IMR-90 (cell line): ENCODE data around the gene GARNL3. TPM values are rescaled to one million over a fixed set of nuclear protein-coding genes. Genes with fewer than 3 reads are reported as not detected.

ENCODE experiments used
- ATAC-seq: fragments of 200-7000 bp; cut with Tn5 transposase; 2 replicates; pipeline ENCODE4 v1.9.1; 2020; ENCODE audit warnings: low read depth, mild to moderate bottlenecking, moderate library complexity
- BruUV-seq: library from RNA; stranded (reverse); fragments of 400-500 nt; replicated peaks from 2 replicates; lab custom pipeline; 2021; lab: Mats Ljungman, UMichigan
- CTCF ChIA-PET: fragments of 300-600 bp; formaldehyde crosslinking; extraction: SDS; loops from one replicate; lab custom pipeline; 2021; ENCODE audit warnings: antibody characterized with exemption; lab: Yijun Ruan, JAX
- POLR2A ChIA-PET: fragments of 300-600 bp; sonication (Branson Sonifier 250); formaldehyde crosslinking; loops from one replicate; lab custom pipeline; 2022; ENCODE audit warnings: antibody characterized with exemption; ENCODE audit not compliant: unreplicated experiment; lab: Charles Lee
- DNase-seq: peaks from one replicate; pipeline ENCODE4 v3.0.0; 2013
- H2AFZ ChIP-seq: replicated peaks from 2 replicates; pipeline ENCODE3; 2013; ENCODE audit warnings: low read length, mild to moderate bottlenecking; ENCODE audit not compliant: poor library complexity
- H2AK5ac ChIP-seq: 2 replicates; pipeline ENCODE4 v1.6.1; 2013; ENCODE audit warnings: low read depth, low read length, inconsistent platforms
- H2AK9ac ChIP-seq: replicated peaks from 2 replicates; pipeline ENCODE3; 2013; ENCODE audit warnings: mild to moderate bottlenecking, low read depth, low read length, moderate library complexity; ENCODE audit not compliant: poor library complexity
- H2BK120ac ChIP-seq: 2 replicates; pipeline ENCODE4 v1.6.1; 2013; ENCODE audit warnings: low read depth, low read length, inconsistent platforms
- H2BK15ac ChIP-seq: 3 replicates; pipeline ENCODE4 v1.6.1; 2013; ENCODE audit warnings: low read depth, low read length, inconsistent platforms
- H2BK20ac ChIP-seq: 2 replicates; pipeline ENCODE4 v1.6.1; 2013; ENCODE audit warnings: low read depth, mild to moderate bottlenecking, inconsistent platforms, low read length, moderate library complexity
- H2BK5ac ChIP-seq: 2 replicates; pipeline ENCODE4 v1.6.1; 2013; ENCODE audit warnings: mild to moderate bottlenecking, low read depth, low read length, inconsistent platforms; ENCODE audit not compliant: poor library complexity, severe bottlenecking
- H3K14ac ChIP-seq: replicated peaks from 2 replicates; pipeline ENCODE4 v1.6.1; 2013; ENCODE audit warnings: low read depth, low read length, inconsistent platforms
- H3K18ac ChIP-seq: 2 replicates; pipeline ENCODE4 v1.6.1; 2013; ENCODE audit warnings: low read depth, low read length, control low read depth
- H3K23ac ChIP-seq: 2 replicates; pipeline ENCODE4 v1.6.1; 2013; ENCODE audit warnings: low read depth, low read length, inconsistent platforms
- H3K27ac ChIP-seq: 2 replicates; pipeline ENCODE4 v1.5.1; 2013; ENCODE audit warnings: mild to moderate bottlenecking, control low read depth, low read length; ENCODE audit not compliant: insufficient read depth
- H3K27me3 ChIP-seq: 2 replicates; pipeline ENCODE4 v1.6.1; 2013; ENCODE audit warnings: low read length; ENCODE audit not compliant: control insufficient read depth, insufficient read depth
- H3K36me3 ChIP-seq: 2 replicates; pipeline ENCODE4 v1.6.1; 2013; ENCODE audit warnings: low read length, mixed read lengths; ENCODE audit not compliant: control insufficient read depth, insufficient read depth
- H3K4ac ChIP-seq: 2 replicates; pipeline ENCODE4 v1.6.1; 2013; ENCODE audit warnings: low read depth, low read length, inconsistent platforms
- H3K4me1 ChIP-seq: 2 replicates; pipeline ENCODE4 v1.6.1; 2013; ENCODE audit warnings: low read length, mixed read lengths; ENCODE audit not compliant: control insufficient read depth, insufficient read depth
- H3K4me2 ChIP-seq: 2 replicates; pipeline ENCODE4 v1.6.1; 2013; ENCODE audit warnings: low read depth, mild to moderate bottlenecking, control low read depth, low read length, moderate library complexity
- H3K4me3 ChIP-seq: 2 replicates; pipeline ENCODE4 v1.5.1; 2013; ENCODE audit warnings: low read depth, mild to moderate bottlenecking, control low read depth, low read length, moderate library complexity; ENCODE audit not compliant: insufficient read depth
- H3K56ac ChIP-seq: 2 replicates; pipeline ENCODE4 v1.6.1; 2013; ENCODE audit warnings: low read length, inconsistent platforms; ENCODE audit not compliant: insufficient read depth; ENCODE audit errors: extremely low read depth
- H3K79me1 ChIP-seq, 2 experiments: 2 replicates each; pipeline ENCODE4 v1.6.1; 2013; ENCODE audit warnings: low read length in 2 of 2, inconsistent platforms in 1 of 2, low read depth in 1 of 2
- H3K9ac ChIP-seq: 2 replicates; pipeline ENCODE4 v1.6.1; 2013; ENCODE audit warnings: low read depth, low read length, control low read depth
- H3K9me1 ChIP-seq: 2 replicates; pipeline ENCODE4 v1.6.1; 2013; ENCODE audit warnings: low read length, inconsistent platforms; ENCODE audit not compliant: insufficient read depth
- H3K9me3 ChIP-seq: 2 replicates; pipeline ENCODE4 v1.6.1; 2013; ENCODE audit warnings: low read length; ENCODE audit not compliant: control insufficient read depth, insufficient read depth
- H4K20me1 ChIP-seq: 2 replicates; pipeline ENCODE4 v1.6.1; 2013; ENCODE audit warnings: low read length, inconsistent platforms; ENCODE audit not compliant: insufficient read depth
- H4K5ac ChIP-seq: 2 replicates; pipeline ENCODE4 v1.6.1; 2013; ENCODE audit warnings: mild to moderate bottlenecking, low read depth, low read length, control low read depth
- H4K8ac ChIP-seq, 2 experiments: 2 replicates each; pipeline ENCODE4 v1.6.1; 2013; ENCODE audit warnings: low read depth in 2 of 2, low read length in 2 of 2, control low read depth in 1 of 2, inconsistent platforms in 1 of 2
- H4K91ac ChIP-seq: 2 replicates; pipeline ENCODE4 v1.6.1; 2013; ENCODE audit warnings: low read depth, low read length, inconsistent platforms; ENCODE audit not compliant: insufficient read depth
- BHLHE40 ChIP-seq: fragments of 150-350 bp; IDR thresholded peaks from 2 replicates; pipeline ENCODE4 v1.6.1; 2016; ENCODE audit warnings: mild to moderate bottlenecking, low read depth, low read length
- CEBPB ChIP-seq: IDR thresholded peaks from 2 replicates; pipeline ENCODE4 v1.6.1; 2012; ENCODE audit warnings: low read depth, low read length, improper control_type of control experiment
- CHD1 ChIP-seq: IDR thresholded peaks from 2 replicates; pipeline ENCODE4 v1.6.1; 2012; ENCODE audit warnings: low read depth, low read length, improper control_type of control experiment
- ELK1 ChIP-seq: fragments of 150-350 bp; IDR thresholded peaks from 2 replicates; pipeline ENCODE4 v1.6.1; 2016; ENCODE audit warnings: low read depth, mild to moderate bottlenecking, low read length, moderate library complexity, borderline replicate concordance
- FOS ChIP-seq: fragments of 150-350 bp; IDR thresholded peaks from 2 replicates; pipeline ENCODE4 v1.6.1; 2016; ENCODE audit warnings: low read depth, low read length
- MAFK ChIP-seq: IDR thresholded peaks from 2 replicates; pipeline ENCODE4 v1.6.1; 2012; ENCODE audit warnings: low read depth, low read length, improper control_type of control experiment
- MXI1 ChIP-seq: IDR thresholded peaks from 2 replicates; pipeline ENCODE4 v1.6.1; 2012; ENCODE audit warnings: low read depth, mild to moderate bottlenecking, low read length, moderate library complexity, borderline replicate concordance
- NFE2L2 ChIP-seq: fragments of 150-350 bp; IDR thresholded peaks from 2 replicates; pipeline ENCODE4 v1.6.1; 2016; ENCODE audit warnings: low read depth, mild to moderate bottlenecking, low read length
- POLR2A ChIP-seq: IDR thresholded peaks from 2 replicates; pipeline ENCODE4 v1.6.1; 2012; ENCODE audit warnings: mild to moderate bottlenecking, low read depth, low read length
- RAD21 ChIP-seq: IDR thresholded peaks from 2 replicates; pipeline ENCODE4 v1.6.1; 2012; ENCODE audit warnings: low read length, improper control_type of control experiment
- RCOR1 ChIP-seq: IDR thresholded peaks from 2 replicates; pipeline ENCODE4 v1.6.1; 2012; ENCODE audit warnings: mild to moderate bottlenecking, low read length, improper control_type of control experiment; ENCODE audit not compliant: insufficient replicate concordance
- RFX5 ChIP-seq: IDR thresholded peaks from 2 replicates; pipeline ENCODE4 v1.8.0; 2012; ENCODE audit warnings: low read depth, mild to moderate bottlenecking, low read length, moderate library complexity
- SMC3 ChIP-seq: fragments of 150-350 bp; IDR thresholded peaks from 2 replicates; pipeline ENCODE4 v1.6.1; 2016; ENCODE audit warnings: low read depth, mild to moderate bottlenecking, antibody characterized with exemption, low read length, moderate library complexity
- WGBS, 2 experiments: methylation state at CpG; one replicate each; pipeline versions ENCODE4 v1.1.5 to v1.1.7; 2013; ENCODE audit warnings: missing lambda C conversion rate in 2 of 2; ENCODE audit not compliant: insufficient read length in 1 of 2; ENCODE audit errors: extremely low coverage in 2 of 2; 5-methylcytosine and 5-hydroxymethylcytosine counted together
- dilution Hi-C: fragments of 300-500 bp; cut with HindIII; formaldehyde crosslinking; loops from one replicate; pipeline ENCODE4 v1.14.3; 2018; ENCODE audit warnings: low sequenced_read_pairs; ENCODE audit not compliant: unreplicated experiment
- in situ Hi-C: fragments of 300-500 bp; cut with MboI; formaldehyde crosslinking; loops from 3 replicates; pipeline ENCODE4 v1.14.3; 2019; ENCODE audit warnings: low sequenced_read_pairs, inconsistent platforms, mixed read lengths
- intact Hi-C: fragments of 100-400 bp; cut with micrococcal nuclease; formaldehyde crosslinking; loops from 2 replicates; pipeline ENCODE4 v1.10.0; 2022
- polyA plus RNA-seq, 3 experiments: library from polyadenylated mRNA; depleted of rRNA; stranded (reverse); fragments of >200 nt; gene quantifications; 2 replicates each; pipeline ENCODE4 v1.2.3, GENCODE V29; 2012; ENCODE audit warnings: low replicate concordance in 1 of 3
- total RNA-seq: library from RNA; depleted of rRNA; stranded (reverse); fragments of >200 nt; gene quantifications from 2 replicates; pipeline ENCODE4 v1.2.3, GENCODE V29; 2012
- TF ChIP-seq, protein P1 (sequence below): conservative IDR thresholded peaks from 2 replicates; pipeline ENCODE4 v1.5.1; 2012; ENCODE audit warnings: mild to moderate bottlenecking, low read depth, low read length, improper control_type of control experiment
- TF ChIP-seq, protein P2 (sequence below): fragments of 150-350 bp; IDR thresholded peaks from 2 replicates; pipeline ENCODE4 v1.6.1; 2017; ENCODE audit warnings: mild to moderate bottlenecking, antibody characterized with exemption, low read length, low read depth

GARNL3 gene
- total and polyA plus RNA-seq, 2 of the 4 experiments (the other 2 are of a cell fraction), result 1.9 to 5.0 TPM

GRCh38 chr9:127314911-127315310 is 50.3 kb downstream of the GARNL3 start:
- H3K4ac ChIP-seq, result no peak overlapping the region
- H3K23ac ChIP-seq, result no peak overlapping the region
- H3K9me3 ChIP-seq, result no peaks in the 10 kb centered on the region
- in situ Hi-C loops (no loop called here), dilution Hi-C loops (no loop called here), intact Hi-C loops (no loop called here)
- H2AFZ ChIP-seq, result no peak overlapping the region
- H3K36me3 ChIP-seq, result no peaks in the 10 kb centered on the region
- no peak overlapping the region for H2BK15ac ChIP-seq
- ChIA-PET POLR2A (no interaction called here), CTCF (no interaction called here)
- H3K79me1 ChIP-seq, result no peaks in the 10 kb centered on the region
- ATAC-seq (no peak), DNase-seq (no peak)
- no TSS peak for BruUV-seq
- H2BK20ac ChIP-seq, result no peak overlapping the region
- no peaks in the 10 kb centered on the region for H4K20me1 ChIP-seq
- TF ChIP-seq MXI1 (no peak), ELK1 (no peak), CHD1 (no peak), MAFK (no peak), RFX5 (no peak), POLR2A (no peak), NFE2L2 (no peak), RCOR1 (no peak), RAD21 (no peak), FOS (no peak), BHLHE40 (no peak), CEBPB (no peak), SMC3 (no peak)
- TF ChIP-seq, protein P1, sequence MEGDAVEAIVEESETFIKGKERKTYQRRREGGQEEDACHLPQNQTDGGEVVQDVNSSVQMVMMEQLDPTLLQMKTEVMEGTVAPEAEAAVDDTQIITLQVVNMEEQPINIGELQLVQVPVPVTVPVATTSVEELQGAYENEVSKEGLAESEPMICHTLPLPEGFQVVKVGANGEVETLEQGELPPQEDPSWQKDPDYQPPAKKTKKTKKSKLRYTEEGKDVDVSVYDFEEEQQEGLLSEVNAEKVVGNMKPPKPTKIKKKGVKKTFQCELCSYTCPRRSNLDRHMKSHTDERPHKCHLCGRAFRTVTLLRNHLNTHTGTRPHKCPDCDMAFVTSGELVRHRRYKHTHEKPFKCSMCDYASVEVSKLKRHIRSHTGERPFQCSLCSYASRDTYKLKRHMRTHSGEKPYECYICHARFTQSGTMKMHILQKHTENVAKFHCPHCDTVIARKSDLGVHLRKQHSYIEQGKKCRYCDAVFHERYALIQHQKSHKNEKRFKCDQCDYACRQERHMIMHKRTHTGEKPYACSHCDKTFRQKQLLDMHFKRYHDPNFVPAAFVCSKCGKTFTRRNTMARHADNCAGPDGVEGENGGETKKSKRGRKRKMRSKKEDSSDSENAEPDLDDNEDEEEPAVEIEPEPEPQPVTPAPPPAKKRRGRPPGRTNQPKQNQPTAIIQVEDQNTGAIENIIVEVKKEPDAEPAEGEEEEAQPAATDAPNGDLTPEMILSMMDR, result no peak
- TF ChIP-seq, protein P2, sequence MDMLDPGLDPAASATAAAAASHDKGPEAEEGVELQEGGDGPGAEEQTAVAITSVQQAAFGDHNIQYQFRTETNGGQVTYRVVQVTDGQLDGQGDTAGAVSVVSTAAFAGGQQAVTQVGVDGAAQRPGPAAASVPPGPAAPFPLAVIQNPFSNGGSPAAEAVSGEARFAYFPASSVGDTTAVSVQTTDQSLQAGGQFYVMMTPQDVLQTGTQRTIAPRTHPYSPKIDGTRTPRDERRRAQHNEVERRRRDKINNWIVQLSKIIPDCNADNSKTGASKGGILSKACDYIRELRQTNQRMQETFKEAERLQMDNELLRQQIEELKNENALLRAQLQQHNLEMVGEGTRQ, result no peak
- H3K9me1 ChIP-seq, result peaks cover 7% of the 10 kb centered on the region; the same call in 1 of the 2 replicates
- H3K18ac ChIP-seq, result no peak overlapping the region
- WGBS, 2 experiments, result 100% methylated on average over 1 of the region's 2 CpGs; no CpG with 5 or more reads in 1 of the 2 experiments
- H3K4me1 ChIP-seq, result peaks cover 2% of the 10 kb centered on the region; the same call in 1 of the 2 replicates
- no peak overlapping the region for H2BK120ac ChIP-seq
- no peak overlapping the region for H4K5ac ChIP-seq
- no peak overlapping the region for H3K27ac ChIP-seq
- no peak overlapping the region for H2AK5ac ChIP-seq
- H3K4me3 ChIP-seq, result no peak overlapping the region
- H3K14ac ChIP-seq, result no peak overlapping the region
- H4K91ac ChIP-seq, result no peak overlapping the region
- no peak overlapping the region for H3K56ac ChIP-seq
- H3K4me2 ChIP-seq, result no peak overlapping the region
- H3K9ac ChIP-seq, result no peak overlapping the region
- no peaks in the 10 kb centered on the region for H3K27me3 ChIP-seq
- H4K8ac ChIP-seq, result no peak overlapping the region
- H2AK9ac ChIP-seq, result no peak overlapping the region
- no peak overlapping the region for H2BK5ac ChIP-seq
